Measurements from ENCODE around the gene FAT2. TPM values are rescaled to one million over a fixed set of nuclear protein-coding genes. Genes with fewer than 3 reads are reported as not detected.
"Not testable (repeated sequence)": the region's sequence is repeated elsewhere in the genome, so short reads cannot be mapped to it uniquely, and the experiment has no call there.

Gene FAT2
- total RNA-seq, 1 donor from 2014 or later = 0.53 TPM

- no peak overlapping the region for H3K4me3 ChIP-seq
- ATAC-seq = no peak
- no peaks in the 10 kb centered on the region for H3K9me3 ChIP-seq
- TF ChIP-seq CTCF (IDR thresholded peaks at IDR 0.05) = no peak
- DNase-seq = no peak
- H3K27ac ChIP-seq = no peak overlapping the region
- H3K36me3 ChIP-seq = no peaks in the 10 kb centered on the region
- peaks cover 6% of the 10 kb centered on the region for H3K4me1 ChIP-seq
- H3K27me3 ChIP-seq (ENCODE audit: low read depth) = no peaks in the 10 kb centered on the region
- intact Hi-C loops (cut with DNase I) = no loop called here
These were observed 9.8 kb downstream of the FAT2 start for GRCh38 chr5:151581347-151581746.

GRCh38 chr5:151580858-151581257, 10.3 kb downstream of the FAT2 start:
- ATAC-seq = no peak
- no peaks in the 10 kb centered on the region for H3K9me3 ChIP-seq
- H3K27me3 ChIP-seq (ENCODE audit: low read depth) = no peaks in the 10 kb centered on the region
- DNase-seq = no peak
- no peak overlapping the region for H3K27ac ChIP-seq
- H3K4me3 ChIP-seq = no peak overlapping the region
- H3K4me1 ChIP-seq = peaks cover 6% of the 10 kb centered on the region
- no peak for TF ChIP-seq CTCF (IDR thresholded peaks at IDR 0.05)
- no peaks in the 10 kb centered on the region for H3K36me3 ChIP-seq
- intact Hi-C loops (cut with DNase I) = no loop called here

GRCh38 chr5:151580239-151580638, 10.9 kb downstream of the FAT2 start:
- DNase-seq = no peak
- ATAC-seq = no peak
- TF ChIP-seq CTCF (IDR thresholded peaks at IDR 0.05) = no peak
- Histone ChIP-seq H3K36me3 (no peaks in the 10 kb centered on the region), H3K27me3 (ENCODE audit: low read depth) (no peaks in the 10 kb centered on the region), H3K9me3 (no peaks in the 10 kb centered on the region), H3K4me3 (no peak overlapping the region), H3K4me1 (peaks cover 6% of the 10 kb centered on the region), H3K27ac (no peak overlapping the region)
- intact Hi-C loops (cut with DNase I) = no loop called here

- H3K9me3 ChIP-seq; H3K4me3 ChIP-seq; H3K27ac ChIP-seq; H3K4me1 ChIP-seq; ATAC-seq; DNase-seq; H3K27me3 ChIP-seq (ENCODE audit: low read depth); H3K36me3 ChIP-seq; intact Hi-C loops (cut with DNase I): not testable (repeated sequence)
These were observed 12.0 kb downstream of the FAT2 start for GRCh38 chr5:151579146-151579545.

GRCh38 chr5:151578326-151579025, 12.7 kb downstream of the FAT2 start:
- DNase-seq = no peak
- no peaks in the 10 kb centered on the region for H3K36me3 ChIP-seq
- intact Hi-C loops (cut with DNase I) = no loop called here
- no peak overlapping the region for H3K4me3 ChIP-seq
- peaks cover 6% of the 10 kb centered on the region for H3K4me1 ChIP-seq
- H3K9me3 ChIP-seq = no peaks in the 10 kb centered on the region
- H3K27me3 ChIP-seq (ENCODE audit: low read depth) = no peaks in the 10 kb centered on the region
- ATAC-seq = no peak
- no peak overlapping the region for H3K27ac ChIP-seq
- no peak for TF ChIP-seq CTCF (IDR thresholded peaks at IDR 0.05)

GRCh38 chr5:151577566-151577965, 13.6 kb downstream of the FAT2 start:
- DNase-seq (no peak), ATAC-seq (peak; percentile 45 to 62)
- Histone ChIP-seq H3K27me3 (ENCODE audit: low read depth) (no peaks in the 10 kb centered on the region), H3K9me3 (no peaks in the 10 kb centered on the region), H3K36me3 (no peaks in the 10 kb centered on the region), H3K4me1 (peaks cover 6% of the 10 kb centered on the region), H3K27ac (peak overlapping the region; percentile 31), H3K4me3 (no peak overlapping the region)
- TF ChIP-seq CTCF (IDR thresholded peaks at IDR 0.05) = no peak
- intact Hi-C loops (cut with DNase I) = no loop called here
